Glomerular endothelial cell (primary cell): ENCODE results near the gene TTLL11. TPM values are rescaled to one million over a fixed set of nuclear protein-coding genes. Genes with fewer than 3 reads are reported as not detected.

Experiments used
- DNase-seq: peaks from one replicate; pipeline ENCODE4 v3.0.0-alpha.2; 2011; ENCODE audit warnings: low read depth, low spot score; ENCODE audit errors: extremely low read depth
- total RNA-seq: library from RNA; depleted of rRNA; stranded (reverse); fragments of >200 nt; gene quantifications from 2 replicates; pipeline ENCODE4 v1.2.3, GENCODE V29; 2015

The TTLL11 gene
- total RNA-seq, 1 donor from 2014 or later = 8.2 TPM

GRCh38 chr9:121946465-121946864 lies 146.6 kb downstream of the TTLL11 start:
- DNase-seq = no peak

GRCh38 chr9:121945849-121946248 lies 147.3 kb downstream of the TTLL11 start:
- no peak for DNase-seq

GRCh38 chr9:121945281-121945680 lies 147.8 kb downstream of the TTLL11 start:
- DNase-seq = no peak

GRCh38 chr9:121944711-121945191 lies 148.4 kb downstream of the TTLL11 start:
- DNase-seq = no peak

GRCh38 chr9:121943463-121943862 lies 149.6 kb downstream of the TTLL11 start:
- no peak for DNase-seq

GRCh38 chr9:121942866-121943382 lies 150.2 kb downstream of the TTLL11 start:
- DNase-seq = no peak

- DNase-seq = no peak
Measured at GRCh38 chr9:121942313-121942712, 150.8 kb downstream of the TTLL11 start.

GRCh38 chr9:121939643-121940042 lies 153.5 kb downstream of the TTLL11 start:
- DNase-seq = no peak

GRCh38 chr9:121938621-121939020 lies 154.5 kb downstream of the TTLL11 start:
- no peak for DNase-seq

GRCh38 chr9:121937240-121937639 lies 155.9 kb downstream of the TTLL11 start:
- DNase-seq = no peak

- no peak for DNase-seq
Measured at GRCh38 chr9:121935739-121936138, 157.4 kb downstream of the TTLL11 start.

- no peak for DNase-seq
Measured at GRCh38 chr9:121930956-121931355, 162.2 kb downstream of the TTLL11 start.

- DNase-seq = no peak
Measured at GRCh38 chr9:121929893-121930875, 162.9 kb downstream of the TTLL11 start.

GRCh38 chr9:121927636-121928035 lies 165.5 kb downstream of the TTLL11 start:
- no peak for DNase-seq

GRCh38 chr9:121927081-121927480 lies 166.0 kb downstream of the TTLL11 start:
- DNase-seq = no peak

- DNase-seq = no peak
Measured at GRCh38 chr9:121926351-121926801, 166.7 kb downstream of the TTLL11 start.

- no peak for DNase-seq
Measured at GRCh38 chr9:121925935-121926334, 167.2 kb downstream of the TTLL11 start.

GRCh38 chr9:121924700-121925099 lies 168.4 kb downstream of the TTLL11 start:
- DNase-seq = no peak

- no peak for DNase-seq
Measured at GRCh38 chr9:121921444-121921843, 171.7 kb downstream of the TTLL11 start.

- no peak for DNase-seq
Measured at GRCh38 chr9:121917375-121918335, 175.5 kb downstream of the TTLL11 start.

- DNase-seq = no peak
Measured at GRCh38 chr9:121915304-121915625, 177.8 kb downstream of the TTLL11 start.
